UCSD-AML1 (cell line): ENCODE results near the gene INHBB.
"Not testable (repeated sequence)": the region's sequence is repeated elsewhere in the genome, so short reads cannot be mapped to it uniquely, and the experiment has no call there.

Experiments
- DNase-seq: peaks from one replicate; lab custom pipeline; 2025; ENCODE audit not compliant: unreplicated experiment; lab: John Stamatoyannopoulos, UW

Gene INHBB

DNA sequence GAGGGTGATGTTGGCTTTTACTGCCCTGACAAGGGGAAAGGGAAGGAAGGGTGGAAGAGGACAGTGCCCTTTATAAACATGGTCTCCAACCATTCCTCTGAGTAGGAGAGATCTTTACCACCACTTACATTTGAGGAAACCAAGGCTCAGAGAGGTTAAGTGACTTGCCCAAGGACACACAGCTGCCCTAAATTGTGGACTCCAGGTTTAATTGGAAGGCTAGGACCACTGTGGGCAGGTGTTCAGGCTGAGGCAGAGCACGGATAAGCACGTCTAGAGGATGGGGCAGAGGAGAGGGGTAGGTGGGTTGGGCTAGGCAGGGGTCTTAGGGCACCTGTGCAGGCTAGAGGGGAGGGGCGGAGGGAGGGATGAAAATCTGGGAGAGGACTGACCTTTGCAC, 32.7 kb downstream of the INHBB start:
- DNase-seq, result no peak

DNA sequence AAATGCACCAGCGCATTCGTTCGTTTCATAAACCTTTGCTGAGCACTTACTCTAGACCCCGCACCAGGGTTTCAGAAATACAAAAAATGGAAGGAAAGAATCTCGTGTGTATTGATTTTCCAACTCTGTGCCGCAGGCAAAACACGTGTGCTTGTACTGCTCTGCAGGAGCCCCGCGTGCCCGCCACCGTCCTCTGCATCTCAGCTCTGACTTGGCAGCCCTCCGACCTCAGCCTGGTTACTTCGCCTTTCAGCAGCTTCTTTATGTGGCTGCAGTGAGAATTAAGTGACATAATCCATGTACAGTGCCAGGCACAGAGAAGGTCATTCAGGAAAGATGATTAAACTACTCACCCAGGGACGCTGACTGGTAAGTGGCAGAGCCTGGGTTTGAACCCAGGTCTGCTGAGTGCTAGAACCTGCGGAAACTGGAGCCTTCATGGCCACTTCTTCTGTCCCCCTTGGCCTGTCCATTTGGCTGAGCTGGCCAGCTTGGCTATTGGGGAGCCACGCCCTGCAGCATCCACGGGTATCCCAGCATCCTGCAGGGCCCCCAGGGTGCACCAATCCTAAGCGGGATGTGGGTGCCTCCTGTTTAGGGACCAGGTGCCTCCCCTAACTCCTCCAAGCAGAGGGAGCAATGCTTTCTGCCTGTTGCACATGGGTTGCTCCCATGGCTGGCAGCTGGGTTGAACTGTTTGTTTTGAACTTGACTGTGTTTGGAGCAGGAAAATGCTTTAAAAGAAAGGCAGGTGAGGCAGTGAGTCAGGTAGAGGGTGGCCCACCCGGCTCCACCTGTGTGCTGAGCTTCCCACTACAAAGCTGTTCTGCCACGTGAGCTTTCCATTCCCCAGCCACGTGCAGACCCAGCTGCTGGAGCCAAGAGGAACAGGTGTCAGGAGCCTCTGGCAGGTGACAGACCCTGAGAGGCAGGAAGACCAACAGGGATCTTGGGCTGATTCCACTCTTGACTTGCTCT, 34.3 kb downstream of the INHBB start:
- no peak for DNase-seq

DNA sequence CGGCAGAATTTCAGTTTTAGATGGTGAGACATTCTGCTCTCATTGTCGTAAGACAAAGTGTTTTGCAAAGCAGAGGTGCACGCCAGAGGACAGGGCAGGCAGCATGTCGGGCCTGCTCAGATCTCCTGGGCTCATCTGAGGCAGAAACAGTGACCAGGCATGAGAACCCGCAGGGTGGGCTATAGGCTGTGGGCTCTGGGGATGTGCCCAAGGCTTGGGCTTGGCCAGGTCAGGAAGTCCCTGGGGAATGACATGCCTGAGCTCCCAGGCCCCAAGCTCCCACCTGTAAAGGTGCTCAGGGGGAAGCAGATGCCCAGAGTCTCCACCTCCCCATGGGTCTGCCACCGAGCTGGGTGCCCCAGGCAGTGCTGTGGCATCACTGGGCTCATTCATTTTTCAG, 35.3 kb downstream of the INHBB start:
- DNase-seq, result no peak

DNA sequence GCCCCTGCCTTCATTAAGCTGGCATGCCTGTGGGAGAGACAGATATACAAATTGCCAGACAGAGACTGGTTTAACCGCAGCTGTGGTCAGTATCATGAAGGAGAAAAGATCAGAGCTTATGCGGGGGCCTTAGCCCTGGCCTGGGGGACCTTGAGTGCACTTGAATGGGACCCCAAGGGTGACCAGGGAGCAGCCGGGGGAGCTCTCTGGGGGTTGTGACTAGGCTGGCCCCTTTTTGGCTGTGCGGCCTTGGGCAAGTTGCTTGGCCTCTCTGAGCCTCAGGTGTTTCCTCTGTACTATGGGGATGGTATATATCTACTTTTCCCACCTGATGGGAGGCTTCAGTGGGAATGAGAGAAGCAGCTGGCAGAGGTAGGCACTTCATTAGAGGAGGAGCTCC, 35.7 kb downstream of the INHBB start:
- DNase-seq, result no peak

DNA sequence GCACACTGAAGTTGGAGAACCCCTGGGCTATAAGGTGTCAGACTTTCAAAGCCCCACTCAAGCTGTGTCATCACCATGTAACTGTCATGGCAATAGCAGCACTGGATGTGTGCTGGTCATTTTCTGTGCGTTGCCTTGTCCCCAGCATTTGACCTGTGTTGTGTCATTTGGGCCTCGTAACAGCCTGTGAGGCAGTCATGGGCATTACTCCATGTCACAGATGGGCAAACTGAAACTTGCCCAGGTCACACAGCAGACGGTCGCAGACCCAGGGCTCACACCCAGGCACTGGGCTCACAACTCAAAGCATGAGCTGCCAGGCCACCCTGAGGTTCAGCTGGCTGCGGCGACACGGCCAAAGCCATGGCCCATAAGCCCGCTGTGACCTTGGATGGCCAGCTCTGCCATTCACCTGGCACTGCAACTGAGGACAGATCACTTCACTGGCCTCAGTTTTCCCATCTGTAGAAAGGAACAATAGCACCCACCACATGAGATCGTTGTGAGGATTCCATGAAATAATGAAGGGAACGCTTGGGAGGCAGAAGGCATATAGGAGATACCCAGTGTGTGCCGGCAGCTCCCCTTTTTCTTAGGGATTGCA, 36.7 kb downstream of the INHBB start:
- no peak for DNase-seq

DNA sequence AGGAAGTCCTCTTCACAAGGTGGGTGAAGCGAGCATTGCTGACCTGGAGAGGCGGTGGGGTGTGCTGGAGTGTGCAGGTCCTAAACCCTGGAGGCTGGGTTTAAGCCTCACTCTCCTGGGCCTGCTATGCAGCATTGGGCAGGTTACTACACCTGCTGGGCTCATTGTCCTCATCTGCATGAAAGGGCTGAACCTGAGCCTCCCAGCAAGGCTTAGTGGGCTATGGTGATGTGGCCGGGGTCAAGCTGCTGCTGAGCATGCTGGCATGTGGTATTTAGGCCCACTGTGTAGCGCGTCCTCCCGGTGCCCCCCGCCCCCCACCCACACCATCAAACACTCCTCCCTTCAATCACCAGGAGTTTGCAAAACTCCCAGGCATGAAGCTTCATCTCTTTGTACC, 37.3 kb downstream of the INHBB start:
- no peak for DNase-seq

DNA sequence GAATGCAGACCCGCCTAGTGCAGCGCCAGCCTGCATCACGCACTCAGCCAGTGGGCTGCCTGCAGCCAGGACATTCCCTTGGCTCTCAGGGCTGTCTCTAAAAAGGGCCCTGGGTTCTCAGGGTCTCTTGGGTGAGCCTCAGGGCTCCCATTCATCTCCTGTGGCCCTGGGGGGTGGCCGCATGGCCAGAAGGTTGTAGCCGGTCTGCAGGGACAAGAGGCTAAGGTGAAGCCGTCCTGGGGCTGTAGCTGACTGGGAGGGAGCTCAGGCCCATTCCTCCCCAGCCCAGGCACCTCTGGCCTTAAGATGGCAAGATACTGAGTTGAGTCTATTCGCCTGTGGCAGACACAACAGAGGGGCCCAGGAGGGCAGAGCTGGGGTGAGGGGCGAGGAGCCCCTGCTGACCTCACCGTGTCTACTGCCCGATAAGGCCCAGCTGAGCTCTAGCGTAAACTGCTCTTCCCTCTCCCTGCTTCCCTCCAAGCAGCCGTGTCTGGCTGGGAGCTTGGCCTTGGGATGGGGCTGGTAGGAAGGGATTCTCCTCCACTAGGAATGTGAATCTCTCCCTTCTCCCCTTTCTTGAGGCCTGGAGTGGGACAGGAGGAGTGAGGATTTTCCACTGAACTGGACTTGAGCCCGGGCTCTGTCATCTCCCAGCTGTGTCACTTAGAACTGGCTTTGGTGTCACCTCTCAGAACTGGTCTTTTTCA, 37.9 kb downstream of the INHBB start:
- DNase-seq, result no peak

DNA sequence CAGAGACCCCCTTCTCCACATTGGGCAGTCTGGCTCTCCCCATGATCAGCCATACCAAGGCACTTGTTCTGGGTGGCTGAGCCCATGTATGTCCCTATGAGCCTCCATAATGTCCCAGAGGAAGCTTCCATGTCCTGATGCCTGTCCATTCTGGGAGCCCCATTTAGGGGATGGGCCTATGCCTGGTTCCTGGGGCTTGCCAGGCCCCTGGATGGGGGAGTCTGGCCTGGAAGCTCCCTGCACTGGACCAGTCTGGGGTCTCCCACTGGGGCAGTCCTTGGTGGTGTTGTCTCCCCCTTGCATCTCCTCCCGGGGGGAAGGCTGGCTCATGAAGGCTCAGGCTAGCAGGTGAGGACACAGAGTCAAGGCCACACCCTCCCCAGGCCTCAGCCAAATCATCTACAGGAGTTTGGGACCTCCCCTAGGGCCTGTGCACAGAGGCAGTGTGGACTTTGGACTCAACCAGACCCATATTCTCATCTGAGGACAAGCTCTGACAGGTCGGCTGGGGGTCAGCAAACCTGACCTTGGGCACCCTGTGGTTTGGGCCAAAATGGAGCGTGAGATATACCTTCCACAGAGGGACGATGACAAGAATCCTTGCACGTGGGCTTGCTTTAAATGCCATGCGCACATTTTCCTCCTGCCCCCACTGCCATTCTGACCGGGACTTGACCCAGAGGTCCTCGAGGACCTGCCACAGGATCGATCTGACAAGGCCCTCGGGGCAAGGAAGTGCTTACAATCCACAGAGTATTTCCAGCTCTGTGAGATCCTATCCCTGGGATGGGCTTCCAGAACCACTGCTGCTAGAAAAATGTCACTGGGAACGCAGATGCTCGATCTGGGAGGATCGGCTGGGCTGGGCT, 38.8 kb downstream of the INHBB start:
- DNase-seq, result no peak

DNA sequence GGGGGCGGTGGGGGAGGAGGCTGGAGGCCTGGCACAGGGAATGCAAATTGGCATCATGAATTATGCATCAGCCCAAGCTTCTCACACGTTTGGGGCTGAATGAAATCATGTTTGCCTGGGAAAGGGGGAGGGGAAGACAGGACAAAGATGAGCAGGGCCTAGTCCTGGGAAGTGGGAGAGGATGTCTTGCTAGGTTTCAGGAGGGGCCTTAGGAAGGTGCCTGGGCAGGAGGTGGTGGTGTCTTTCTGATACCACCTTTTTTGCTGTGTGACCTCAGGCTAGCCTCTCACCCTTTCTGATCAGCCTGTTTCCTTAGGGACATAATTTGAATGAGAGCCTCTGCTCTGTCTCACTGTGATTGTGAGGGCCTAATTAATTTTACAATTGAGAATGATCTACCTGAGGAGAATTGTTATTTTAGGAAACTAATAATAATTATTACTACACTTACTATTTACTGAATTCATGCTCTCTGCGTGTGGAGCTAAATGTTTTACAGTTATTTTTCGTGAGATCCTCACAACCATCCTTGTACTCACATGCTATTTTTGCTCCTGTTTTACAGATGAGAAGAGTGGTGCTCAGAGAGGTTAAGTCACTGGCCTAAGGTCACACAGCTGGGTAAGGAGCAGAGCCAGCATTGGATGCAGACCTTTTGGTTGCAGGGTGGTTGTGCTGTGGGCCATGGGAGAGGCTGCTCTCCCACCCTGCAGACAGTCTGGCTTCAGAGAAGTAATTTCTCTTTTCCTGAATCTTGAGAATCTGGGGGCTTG, 39.6 kb downstream of the INHBB start:
- DNase-seq, result no peak

DNA sequence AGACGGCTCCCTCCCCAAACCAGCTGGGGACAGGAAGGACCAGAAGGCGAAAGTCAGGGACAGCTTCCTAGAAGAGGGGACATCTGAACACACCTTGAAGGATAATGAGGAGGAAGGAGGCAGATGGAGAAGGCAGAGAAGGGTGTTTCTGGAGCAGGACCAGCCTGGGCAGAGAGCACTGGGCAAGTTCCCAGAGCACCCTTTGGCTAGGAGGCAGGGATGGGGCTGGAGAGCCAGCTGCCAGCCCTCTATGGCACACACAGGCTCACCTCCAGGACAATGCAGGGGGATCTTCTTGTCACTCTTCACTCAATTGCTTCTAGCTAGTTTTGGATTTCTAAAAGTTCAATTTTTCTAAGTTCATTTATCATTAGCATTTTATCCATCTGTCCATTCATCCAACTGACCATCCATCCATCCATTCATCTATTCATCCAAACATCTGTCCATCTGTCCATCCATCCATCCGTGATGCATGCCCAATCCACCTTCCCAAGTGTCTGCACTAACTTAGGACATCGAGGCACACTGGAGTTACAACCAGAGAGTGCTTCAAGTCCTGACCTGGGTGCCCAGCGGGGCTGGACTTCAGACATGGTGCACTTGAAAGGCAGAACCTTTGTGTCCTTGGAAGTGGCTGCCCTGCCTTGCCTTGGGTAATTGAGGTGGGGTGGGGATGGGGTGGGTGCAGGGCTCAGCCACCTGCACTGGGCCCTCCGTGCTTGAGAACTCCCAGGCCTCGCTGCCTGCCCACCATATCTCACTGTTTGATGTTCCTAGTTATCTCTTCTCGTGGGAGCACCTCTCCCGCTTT, 42.5 kb downstream of the INHBB start:
- no peak for DNase-seq

DNA sequence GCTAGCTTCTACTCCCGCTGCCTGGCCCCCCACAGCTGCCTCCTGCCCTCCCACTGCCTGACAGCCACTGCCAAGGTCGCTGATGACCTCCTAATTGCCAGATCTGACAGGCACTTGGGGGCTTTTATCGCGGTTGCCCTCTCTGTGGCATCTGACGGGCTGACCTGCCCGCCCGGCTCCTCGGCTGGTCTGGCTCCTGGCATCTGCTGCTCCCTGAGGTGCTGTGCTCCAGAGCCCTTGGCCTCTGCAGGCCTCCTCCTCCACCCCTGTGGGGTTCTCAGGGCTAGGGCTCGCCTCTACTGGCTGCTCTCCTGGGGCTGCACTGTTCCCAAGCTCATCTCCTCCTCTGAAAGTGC, 43.1 kb downstream of the INHBB start:
- no peak for DNase-seq

DNA sequence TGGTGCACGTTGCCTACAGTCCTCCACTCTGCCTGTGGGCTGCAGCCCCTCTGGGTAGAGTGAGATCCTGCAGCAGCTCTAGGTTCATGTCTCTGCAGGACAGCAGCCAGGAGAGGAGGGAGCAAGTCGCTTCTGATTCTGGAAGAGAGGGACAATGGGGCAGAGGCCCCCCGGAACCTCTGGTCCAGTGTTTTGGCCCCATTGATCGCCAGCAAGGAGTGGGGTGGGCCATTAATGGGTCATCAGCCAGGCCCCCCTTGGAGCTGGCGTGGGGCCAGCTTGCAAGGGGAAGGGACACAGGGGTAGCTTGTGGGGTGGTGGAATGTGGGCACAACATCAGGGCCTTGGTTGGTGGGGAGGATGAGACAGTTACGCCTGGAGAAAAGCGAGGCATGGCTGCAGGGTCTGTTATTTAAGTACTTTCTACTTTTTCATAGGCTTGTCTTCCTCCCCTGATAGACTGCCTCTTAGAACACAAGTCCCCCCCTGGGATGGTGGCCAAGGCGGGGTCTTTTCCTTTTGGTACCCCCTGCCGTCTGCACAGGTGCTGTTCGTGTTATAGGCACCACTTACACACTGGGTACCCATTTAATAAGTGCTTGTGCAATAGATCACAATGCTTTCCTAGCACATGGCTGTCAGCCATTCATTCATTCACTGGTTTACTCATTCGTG, 44.6 kb downstream of the INHBB start:
- no peak for DNase-seq

DNA sequence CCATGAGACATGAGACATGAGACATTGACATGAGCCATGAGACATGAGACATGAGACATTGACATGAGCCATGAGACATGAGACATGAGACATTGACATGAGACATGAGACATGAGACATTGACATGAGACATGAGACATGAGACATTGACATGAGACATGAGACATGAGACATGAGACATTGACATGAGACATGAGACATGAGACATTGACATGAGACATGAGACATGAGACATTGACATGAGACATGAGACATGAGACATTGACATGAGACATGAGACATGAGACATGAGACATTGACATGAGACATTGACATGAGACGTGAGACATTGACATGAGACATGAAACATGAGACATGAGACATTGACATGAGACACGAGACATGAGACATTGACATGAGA, 45.4 kb downstream of the INHBB start:
- not testable (repeated sequence) for DNase-seq

DNA sequence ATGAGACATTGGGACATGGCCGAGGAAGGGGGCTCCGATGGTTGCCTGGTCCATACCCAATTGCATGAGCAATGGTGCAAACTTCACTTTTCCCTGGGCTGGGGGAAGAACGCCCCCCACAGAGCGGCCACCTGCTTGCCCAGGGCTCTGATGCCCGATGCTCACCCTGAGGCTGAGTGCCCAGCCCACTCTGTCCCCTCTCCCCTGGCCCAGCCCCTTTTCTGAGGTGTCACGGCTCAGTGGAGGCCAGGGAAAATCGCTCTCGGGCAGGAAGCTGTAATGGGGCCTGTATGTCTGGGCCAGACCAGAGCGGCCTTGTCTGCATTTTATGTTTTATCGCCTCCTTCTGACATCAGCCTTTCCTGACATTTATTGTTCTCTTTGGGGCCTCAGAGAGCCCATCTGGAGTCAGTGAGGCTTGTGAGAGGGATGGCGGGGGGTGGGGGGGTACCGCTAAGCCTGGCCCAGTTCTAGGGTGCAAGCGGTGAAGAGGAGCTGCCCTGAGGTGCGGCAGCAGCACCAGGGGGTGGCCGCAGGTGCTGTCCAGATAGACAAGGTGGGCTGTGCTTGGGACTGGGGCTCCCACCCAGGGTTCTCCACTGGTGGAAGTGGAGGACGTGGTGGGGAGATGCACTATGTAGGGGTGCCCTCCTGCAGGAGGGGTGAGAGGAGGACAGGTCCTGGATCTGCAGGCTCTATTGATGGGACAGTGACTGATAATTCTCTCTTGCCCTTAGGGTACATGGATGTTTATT, 46.2 kb downstream of the INHBB start:
- no peak for DNase-seq

DNA sequence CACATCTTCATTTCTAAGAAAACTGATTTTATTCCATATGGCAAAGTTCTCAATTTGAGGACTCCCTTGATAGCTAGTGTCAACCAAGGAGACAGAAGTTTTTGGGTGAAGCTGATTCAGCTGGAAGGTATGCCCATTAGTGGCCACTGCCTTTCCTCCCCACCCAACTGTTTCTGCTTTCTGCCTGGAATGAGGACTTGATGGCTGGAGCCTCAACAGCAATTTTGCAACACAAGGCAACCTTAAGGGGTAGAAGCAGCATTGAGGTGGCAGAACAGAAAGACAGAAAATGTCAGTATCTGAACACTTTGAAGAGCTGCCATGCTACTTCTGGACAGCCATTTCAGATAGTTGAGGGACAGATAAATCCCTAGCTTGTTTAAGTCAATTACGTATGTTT, 47.0 kb downstream of the INHBB start:
- no peak for DNase-seq

DNA sequence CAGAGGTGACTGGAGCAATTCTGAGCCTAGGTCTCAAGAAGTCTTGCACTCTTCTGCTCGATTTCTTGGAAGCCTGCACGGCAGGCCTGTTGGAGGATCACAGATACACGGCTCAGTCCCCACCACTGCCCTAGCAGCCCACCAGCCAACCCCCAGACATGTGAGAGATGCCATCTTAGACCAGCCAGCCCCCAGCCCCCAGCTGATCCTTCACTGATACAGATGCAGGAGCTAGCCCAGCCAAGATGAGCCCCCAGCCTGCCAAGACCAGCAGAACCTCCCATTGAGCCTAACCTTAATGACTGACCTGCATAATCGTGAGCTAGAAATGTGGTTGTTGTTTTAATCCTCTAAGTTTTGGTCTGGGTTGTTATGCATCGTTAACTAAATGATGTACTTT, 47.5 kb downstream of the INHBB start:
- no peak for DNase-seq

DNA sequence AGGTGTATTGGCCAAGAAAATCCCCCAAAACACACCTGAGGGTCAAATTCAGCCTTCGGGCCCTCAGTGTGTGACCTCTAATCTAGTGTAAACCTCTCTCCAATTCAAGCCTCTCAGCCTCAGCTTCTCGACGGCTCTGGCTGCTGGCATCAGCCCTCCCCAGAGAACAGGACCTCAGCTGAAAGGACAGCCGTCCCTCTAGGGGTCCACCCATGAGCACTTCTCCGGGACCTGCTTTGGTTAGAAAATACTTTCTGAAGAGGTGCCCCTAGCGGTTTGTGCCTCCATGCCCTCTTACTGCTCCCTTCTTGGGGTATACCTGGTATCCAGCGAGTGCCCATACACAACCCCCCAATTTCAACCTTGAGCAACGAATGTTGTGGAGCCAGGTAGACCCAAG, 48.8 kb downstream of the INHBB start:
- DNase-seq, result no peak
